GM12872 (cell line): ENCODE results near the gene SCP2.

Experiments used
- TF ChIP-seq, protein P1 (sequence below): IDR thresholded peaks from 3 replicates; pipeline ENCODE4 v1.5.1; 2011; ENCODE audit warnings: low read depth, mild to moderate bottlenecking, low read length, moderate library complexity; ENCODE audit not compliant: insufficient read depth

SCP2 gene

DNA sequence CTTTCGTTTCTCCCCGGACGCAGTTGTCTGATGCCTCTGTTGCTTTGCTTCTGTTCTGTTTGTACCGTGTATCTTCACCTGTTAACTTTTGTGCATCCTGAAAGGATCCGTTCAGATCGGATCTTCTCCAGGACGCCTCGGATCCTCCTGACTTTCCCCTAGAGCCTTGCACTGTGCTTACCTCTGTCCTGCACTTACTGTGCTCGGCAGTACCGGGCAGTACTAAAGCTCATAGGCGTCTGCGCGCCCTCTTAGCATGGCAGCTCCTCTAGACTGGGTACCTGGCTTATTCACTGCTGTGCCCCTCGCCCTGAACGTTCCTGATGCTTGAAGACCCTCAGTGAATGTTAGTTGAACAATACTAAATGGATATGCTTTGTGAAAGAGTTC is 934 bp downstream of the SCP2 start:
- TF ChIP-seq, protein P1, sequence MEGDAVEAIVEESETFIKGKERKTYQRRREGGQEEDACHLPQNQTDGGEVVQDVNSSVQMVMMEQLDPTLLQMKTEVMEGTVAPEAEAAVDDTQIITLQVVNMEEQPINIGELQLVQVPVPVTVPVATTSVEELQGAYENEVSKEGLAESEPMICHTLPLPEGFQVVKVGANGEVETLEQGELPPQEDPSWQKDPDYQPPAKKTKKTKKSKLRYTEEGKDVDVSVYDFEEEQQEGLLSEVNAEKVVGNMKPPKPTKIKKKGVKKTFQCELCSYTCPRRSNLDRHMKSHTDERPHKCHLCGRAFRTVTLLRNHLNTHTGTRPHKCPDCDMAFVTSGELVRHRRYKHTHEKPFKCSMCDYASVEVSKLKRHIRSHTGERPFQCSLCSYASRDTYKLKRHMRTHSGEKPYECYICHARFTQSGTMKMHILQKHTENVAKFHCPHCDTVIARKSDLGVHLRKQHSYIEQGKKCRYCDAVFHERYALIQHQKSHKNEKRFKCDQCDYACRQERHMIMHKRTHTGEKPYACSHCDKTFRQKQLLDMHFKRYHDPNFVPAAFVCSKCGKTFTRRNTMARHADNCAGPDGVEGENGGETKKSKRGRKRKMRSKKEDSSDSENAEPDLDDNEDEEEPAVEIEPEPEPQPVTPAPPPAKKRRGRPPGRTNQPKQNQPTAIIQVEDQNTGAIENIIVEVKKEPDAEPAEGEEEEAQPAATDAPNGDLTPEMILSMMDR, result no peak

DNA sequence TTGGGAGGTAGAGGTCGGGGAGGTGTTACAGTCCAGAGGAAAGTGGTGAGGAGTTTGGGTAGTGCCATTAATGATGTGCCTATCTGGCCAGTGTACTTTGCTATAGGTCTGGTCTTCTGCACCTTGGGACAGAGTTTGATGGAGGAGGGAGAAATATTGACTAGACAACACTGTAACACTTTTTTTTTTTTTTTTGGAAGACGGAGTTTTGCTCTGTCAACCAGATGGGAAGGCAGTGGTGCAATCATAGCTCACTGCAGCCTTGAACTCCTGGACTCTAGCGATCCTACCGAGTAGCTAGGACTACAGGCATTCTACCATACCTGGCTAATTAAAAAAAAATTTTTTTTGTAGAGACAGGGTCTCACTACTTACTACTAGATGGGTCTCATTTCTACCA is 1.9 kb downstream of the SCP2 start:
- TF ChIP-seq, protein P1, result no peak

DNA sequence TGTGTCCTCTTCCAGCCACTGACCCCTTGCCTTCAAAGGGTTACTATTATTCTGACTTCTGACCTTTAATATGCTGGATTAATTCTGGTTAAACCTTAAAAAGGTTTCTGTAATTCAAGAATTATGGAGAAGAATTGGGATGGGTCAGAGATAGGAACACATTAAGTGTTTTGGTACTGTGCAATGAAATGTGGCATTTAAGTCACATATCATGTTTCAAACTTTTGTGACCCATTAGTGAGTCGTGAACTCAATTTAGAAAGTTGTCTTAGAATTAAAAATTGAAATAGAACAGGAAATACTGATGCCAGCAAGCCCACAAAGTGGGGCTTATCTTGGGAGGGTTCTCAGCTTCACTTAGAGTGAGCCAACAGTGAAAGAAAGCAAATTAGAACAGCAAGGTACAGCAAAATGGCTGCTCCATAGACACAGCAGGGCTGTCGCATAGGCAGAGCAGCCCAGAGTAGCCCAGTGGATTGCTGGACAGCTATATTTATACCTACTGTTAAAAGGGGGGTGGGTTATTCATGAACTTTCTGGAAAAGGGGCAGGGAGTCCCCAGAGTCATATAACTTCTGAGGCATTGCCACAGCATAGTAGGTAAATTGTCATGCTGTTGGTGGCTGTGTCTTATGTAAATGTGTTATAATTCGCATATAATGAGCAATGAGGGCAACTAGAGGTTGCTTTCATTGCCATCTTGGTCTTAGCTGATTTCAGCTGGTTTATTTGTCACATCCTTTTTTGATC is 10.5 kb downstream of the SCP2 start:
- TF ChIP-seq, protein P1, result no peak

DNA sequence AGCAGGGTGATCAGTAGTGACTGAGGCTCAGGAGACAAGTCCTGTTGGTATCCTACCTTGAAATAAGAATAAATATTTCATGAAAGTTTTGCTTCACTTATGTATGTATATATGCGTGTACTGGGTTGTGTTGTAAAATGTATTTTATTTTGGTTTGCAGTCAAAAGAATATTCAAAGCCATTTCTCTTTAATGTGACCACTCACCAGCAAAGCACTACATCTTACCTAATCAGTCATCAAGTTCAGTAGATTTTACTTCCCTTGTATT is 11.0 kb downstream of the SCP2 start:
- TF ChIP-seq, protein P1, result no peak

DNA sequence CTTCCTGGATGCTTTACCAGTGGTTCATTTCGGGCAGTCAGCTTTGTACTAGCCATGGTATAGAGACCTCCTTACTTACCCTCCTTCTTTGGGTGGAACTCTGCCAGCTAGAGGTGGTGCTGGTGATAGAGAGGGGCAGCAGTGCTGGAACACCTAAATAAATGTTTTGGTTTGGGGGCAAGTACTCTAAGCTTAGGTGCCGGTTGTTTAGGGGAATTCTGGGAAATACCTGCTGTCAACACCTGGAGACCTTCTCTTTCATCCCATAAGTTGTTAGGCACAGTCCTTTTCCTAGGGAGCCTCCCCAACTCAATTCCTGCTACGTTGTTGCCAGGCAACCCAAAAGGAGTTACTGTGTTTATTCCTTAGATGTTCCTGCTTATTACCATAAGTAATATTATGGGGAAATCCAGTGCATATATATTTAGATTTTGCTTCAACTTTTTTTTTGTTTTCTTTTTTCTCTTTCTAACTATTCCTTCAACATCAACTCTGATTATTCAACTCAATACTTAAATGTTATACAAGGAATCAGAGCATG is 16.9 kb downstream of the SCP2 start:
- TF ChIP-seq, protein P1, result no peak

DNA sequence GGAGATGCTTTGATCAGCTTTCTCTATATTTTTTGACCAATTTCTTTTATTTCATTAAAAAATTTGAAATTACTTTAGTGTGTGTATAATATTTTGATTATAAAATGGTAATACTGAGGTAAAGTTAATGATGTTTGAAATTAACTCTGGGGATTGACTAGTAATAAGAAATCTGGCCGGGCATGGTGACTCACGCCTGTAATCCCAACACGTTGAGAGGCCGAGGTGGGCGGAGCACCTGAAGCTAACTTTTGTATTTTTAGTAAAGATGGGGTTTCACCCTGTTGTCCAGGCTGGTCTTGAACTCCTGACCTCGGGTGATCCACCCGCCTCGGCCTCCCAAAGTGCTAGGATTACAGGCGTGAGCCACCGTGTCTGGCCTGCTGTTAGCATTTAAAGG is 17.5 kb downstream of the SCP2 start:
- TF ChIP-seq, protein P1, result no peak

DNA sequence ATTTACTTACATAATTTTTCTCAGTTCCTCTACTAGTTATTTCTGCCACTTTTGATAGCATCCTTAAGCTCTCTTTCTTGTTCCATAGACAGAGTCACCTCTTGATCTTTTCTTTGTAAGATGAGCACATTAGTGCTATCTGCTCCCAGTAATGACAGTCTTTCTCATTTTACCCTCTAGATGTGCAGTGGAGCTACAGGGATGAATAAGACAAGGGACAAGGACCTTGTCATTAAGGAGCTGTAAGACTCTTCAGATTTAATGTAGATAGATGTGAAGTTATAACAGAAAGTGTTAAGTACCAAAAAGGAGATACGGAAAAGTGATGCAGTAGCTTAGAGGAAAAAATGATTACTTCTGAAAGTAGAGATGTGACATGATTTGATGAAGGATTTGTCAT is 20.4 kb downstream of the SCP2 start:
- TF ChIP-seq, protein P1, result no peak
